ENCODE data around the gene DIP2B.

DNA sequence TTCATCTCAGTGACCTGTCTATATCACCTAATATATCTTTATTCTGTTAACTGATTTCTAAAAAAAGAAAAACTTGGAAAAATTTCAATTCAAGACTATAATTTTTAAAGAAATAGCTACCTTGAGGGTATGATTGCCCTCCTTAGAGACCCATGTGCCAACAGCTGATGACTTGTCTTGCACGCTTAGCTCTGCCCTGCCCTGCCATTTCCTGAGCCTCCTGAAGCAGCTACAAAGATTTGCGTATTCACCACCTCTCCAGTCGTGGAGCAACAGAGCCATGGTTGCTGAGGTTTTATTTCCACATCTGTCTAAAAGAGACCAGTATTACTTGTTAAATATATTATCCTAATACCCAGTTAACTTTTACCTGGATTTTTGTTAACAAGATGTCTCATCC, 167.4 kb downstream of the DIP2B start:
- TF ChIP-seq, protein P1, sequence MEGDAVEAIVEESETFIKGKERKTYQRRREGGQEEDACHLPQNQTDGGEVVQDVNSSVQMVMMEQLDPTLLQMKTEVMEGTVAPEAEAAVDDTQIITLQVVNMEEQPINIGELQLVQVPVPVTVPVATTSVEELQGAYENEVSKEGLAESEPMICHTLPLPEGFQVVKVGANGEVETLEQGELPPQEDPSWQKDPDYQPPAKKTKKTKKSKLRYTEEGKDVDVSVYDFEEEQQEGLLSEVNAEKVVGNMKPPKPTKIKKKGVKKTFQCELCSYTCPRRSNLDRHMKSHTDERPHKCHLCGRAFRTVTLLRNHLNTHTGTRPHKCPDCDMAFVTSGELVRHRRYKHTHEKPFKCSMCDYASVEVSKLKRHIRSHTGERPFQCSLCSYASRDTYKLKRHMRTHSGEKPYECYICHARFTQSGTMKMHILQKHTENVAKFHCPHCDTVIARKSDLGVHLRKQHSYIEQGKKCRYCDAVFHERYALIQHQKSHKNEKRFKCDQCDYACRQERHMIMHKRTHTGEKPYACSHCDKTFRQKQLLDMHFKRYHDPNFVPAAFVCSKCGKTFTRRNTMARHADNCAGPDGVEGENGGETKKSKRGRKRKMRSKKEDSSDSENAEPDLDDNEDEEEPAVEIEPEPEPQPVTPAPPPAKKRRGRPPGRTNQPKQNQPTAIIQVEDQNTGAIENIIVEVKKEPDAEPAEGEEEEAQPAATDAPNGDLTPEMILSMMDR (IDR thresholded peaks at IDR 0.05), result no peak
- TF ChIP-seq POLR2A (IDR thresholded peaks at IDR 0.05) (no peak), EP300 (IDR thresholded peaks at IDR 0.05) (no peak)

All from suprapubic skin (tissue), 3 donors.